ENCODE results near the gene ITGA5.

The ITGA5 gene

GRCh38 chr12:54388237-54389133 lies 30.6 kb downstream of the ITGA5 start:
- no peak for TF ChIP-seq POLR2A (IDR thresholded peaks at IDR 0.05; ENCODE audit: extremely low read depth, insufficient read length)
- no peak for TF ChIP-seq CTCF (IDR thresholded peaks at IDR 0.05; ENCODE audit: low read depth, low read length)
- no peak for TF ChIP-seq MAX (IDR thresholded peaks at IDR 0.05; ENCODE audit: low read depth, low read length)
- no peak for TF ChIP-seq MYC (IDR thresholded peaks at IDR 0.05; ENCODE audit: low read depth, low read length)
- H3K4me3 ChIP-seq (ENCODE audit: low read depth, low read length) = no peak overlapping the region
- DNase-seq (ENCODE audit: low read depth) = no peak

- TF ChIP-seq MAX (IDR thresholded peaks at IDR 0.05; ENCODE audit: low read depth, low read length) = no peak
- TF ChIP-seq MYC (IDR thresholded peaks at IDR 0.05; ENCODE audit: low read depth, low read length) = no peak
- no peak for TF ChIP-seq POLR2A (IDR thresholded peaks at IDR 0.05; ENCODE audit: extremely low read depth, insufficient read length)
- no peak for TF ChIP-seq CTCF (IDR thresholded peaks at IDR 0.05; ENCODE audit: low read depth, low read length)
- H3K4me3 ChIP-seq (ENCODE audit: low read depth, low read length) = no peak overlapping the region
These were observed 32.0 kb downstream of the ITGA5 start for GRCh38 chr12:54387114-54387467.

GRCh38 chr12:54386403-54387113 lies 32.5 kb downstream of the ITGA5 start:
- DNase-seq (ENCODE audit: low read depth) = no peak
- H3K4me3 ChIP-seq (ENCODE audit: low read depth, low read length) = no peak overlapping the region
- TF ChIP-seq MAX (IDR thresholded peaks at IDR 0.05; ENCODE audit: low read depth, low read length) (no peak), POLR2A (IDR thresholded peaks at IDR 0.05; ENCODE audit: extremely low read depth, insufficient read length) (no peak), MYC (IDR thresholded peaks at IDR 0.05; ENCODE audit: low read depth, low read length) (no peak), CTCF (IDR thresholded peaks at IDR 0.05; ENCODE audit: low read depth, low read length) (no peak)

More at GRCh38 chr12:54387114-54387467, 32.0 kb downstream of the ITGA5 start:
- no peak for DNase-seq (ENCODE audit: low read depth)

- H3K4me3 ChIP-seq (ENCODE audit: low read depth, low read length) = no peak overlapping the region
- no peak for TF ChIP-seq CTCF (IDR thresholded peaks at IDR 0.05; ENCODE audit: low read depth, low read length)
- TF ChIP-seq MAX (IDR thresholded peaks at IDR 0.05; ENCODE audit: low read depth, low read length) = no peak
- no peak for TF ChIP-seq POLR2A (IDR thresholded peaks at IDR 0.05; ENCODE audit: extremely low read depth, insufficient read length)
- no peak for TF ChIP-seq MYC (IDR thresholded peaks at IDR 0.05; ENCODE audit: low read depth, low read length)
These were observed 33.7 kb downstream of the ITGA5 start for GRCh38 chr12:54385251-54385914.

GRCh38 chr12:54384591-54385041 lies 34.5 kb downstream of the ITGA5 start, which contains the start of gene ZNF385A:
ZNF385A (minus strand) TSS chr12:54384733; CDS start chr12:54384514, 219 bp downstream.
- TF ChIP-seq CTCF (IDR thresholded peaks at IDR 0.05; ENCODE audit: low read depth, low read length) (peak; percentile 3), POLR2A (IDR thresholded peaks at IDR 0.05; ENCODE audit: extremely low read depth, insufficient read length) (peak; percentile 17), MAX (IDR thresholded peaks at IDR 0.05; ENCODE audit: low read depth, low read length) (peak; percentile 51), MYC (IDR thresholded peaks at IDR 0.05; ENCODE audit: low read depth, low read length) (peak; percentile 65)
- H3K4me3 ChIP-seq (ENCODE audit: low read depth, low read length) = peak within 1 kb of the TSS; percentile 51
- peak; percentile 99 for DNase-seq (ENCODE audit: low read depth)

More at GRCh38 chr12:54385251-54385914, 33.7 kb downstream of the ITGA5 start:
- peak; percentile 56 for DNase-seq (ENCODE audit: low read depth)

Measured in NB4 (cell line).